Left cardiac atrium (tissue), 4 donors: ENCODE results near the gene GET4. TPM values are rescaled to one million over a fixed set of nuclear protein-coding genes. Genes with fewer than 3 reads are reported as not detected.
"Not testable (repeated sequence)": the region's sequence is repeated elsewhere in the genome, so short reads cannot be mapped to it uniquely, and the experiment has no call there.

Experiments
- ATAC-seq, 2 donors: fragments of 200-7000 bp; cut with Tn5 transposase; one replicate each; pipeline ENCODE4 v1.9.1; 2020; ENCODE audit warnings: mild to moderate bottlenecking in 2 of 2, moderate library complexity in 2 of 2
- DNase-seq: peaks from one replicate; pipeline ENCODE4 v3.0.0-alpha.2; 2020
- intact Hi-C, 2 donors: fragments of 100-400 bp; cut with DNase I; formaldehyde crosslinking; loops; one replicate each; pipeline versions ENCODE4 v1.14.1 to v1.15.1; 2022 to 2023
- total RNA-seq, 2 donors: library from RNA; stranded (reverse); fragmentation: NEBNext Ultra II Directional; extraction: Animal tissue kit (Norgen Biotek cat#: 25700); gene quantifications; one replicate each; pipeline ENCODE4 v1.2.1, GENCODE V29; 2021
- donor health status: DM: no; HTN: yes; CAD: no.
- donor health status: DM: no; HTN: yes; CAD: no; lungs with severe emphysema.
- donor health status: DM: yes; HTN: yes; CAD: no.
- donor health status: Dilated cardiomyopathy.

GET4 gene
- total RNA-seq, 2 donors from 2014 or later = 17.8 to 28.3 TPM

- DNase-seq (peak; percentile 13), ATAC-seq (no peak)
- intact Hi-C loops = no loop called here
Measured at GRCh38 chr7:932651-932975, 56.3 kb downstream of the GET4 start.

DNA sequence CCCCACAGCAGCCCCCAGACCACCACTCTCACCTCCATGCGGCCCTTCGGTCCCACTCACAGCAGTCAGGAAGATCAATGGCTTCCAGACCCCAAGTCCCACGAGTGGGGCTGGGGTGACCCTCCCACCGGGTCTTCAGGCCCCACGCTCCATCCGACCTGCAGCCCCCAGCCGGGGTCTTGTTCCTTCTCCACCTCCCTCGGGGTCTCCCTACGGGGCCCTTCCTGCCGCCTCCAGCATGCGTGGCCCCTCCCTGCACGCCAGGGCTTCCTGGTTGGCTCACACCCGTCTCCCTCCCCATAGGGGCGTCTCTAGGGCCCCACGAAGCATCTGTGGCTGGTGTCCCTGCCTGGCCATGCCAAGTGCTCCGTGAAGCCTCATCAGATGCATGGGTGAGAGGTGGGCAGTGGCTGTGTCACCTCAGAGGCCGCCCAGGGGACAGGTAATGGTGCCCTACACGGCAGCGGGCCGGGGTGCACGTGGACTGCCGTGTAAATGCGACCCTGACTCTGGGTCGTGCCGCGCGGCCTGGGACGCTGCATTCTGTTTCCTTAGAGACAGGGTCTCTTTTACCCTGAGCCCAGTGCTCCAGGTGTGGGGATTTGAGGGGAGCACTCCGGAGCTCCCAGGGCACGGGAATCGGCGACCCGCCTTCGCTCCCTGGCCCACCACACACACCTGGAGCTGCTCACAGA lies 58.3 kb downstream of the GET4 start:
- intact Hi-C loops = no loop called here
- ATAC-seq (no peak), DNase-seq (peak; percentile 19)

- ATAC-seq (no peak), DNase-seq (peak; percentile 15)
- intact Hi-C loops = no loop called here
Measured at GRCh38 chr7:935164-935873, 59.0 kb downstream of the GET4 start.

DNA sequence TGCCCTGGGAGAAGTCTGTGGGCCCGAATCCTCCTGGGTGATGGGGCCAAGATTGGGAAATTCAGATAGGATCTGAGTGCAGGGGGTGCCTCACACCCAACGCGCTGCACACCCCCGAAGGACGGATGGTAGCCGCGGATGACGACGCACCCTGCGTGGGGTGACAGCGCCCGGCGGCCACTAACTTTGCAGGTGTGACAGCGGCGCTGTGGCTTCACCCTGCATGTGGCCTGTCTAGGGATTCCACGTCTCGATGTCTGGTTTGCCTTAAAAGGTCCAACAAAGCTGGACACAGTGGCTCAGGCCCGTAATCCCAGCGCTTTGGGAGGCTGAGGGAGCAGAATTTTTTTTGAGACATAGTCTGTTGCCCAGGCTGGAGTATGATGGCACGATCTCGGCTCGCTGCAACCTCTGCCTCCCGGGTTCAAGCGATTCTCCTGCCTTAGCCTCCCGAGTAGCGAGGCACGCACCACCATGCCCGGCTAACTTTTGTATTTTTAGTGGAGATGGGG lies 59.6 kb downstream of the GET4 start:
- intact Hi-C loops = no loop called here

GRCh38 chr7:936386-937054 lies 60.2 kb downstream of the GET4 start:
- intact Hi-C loops = no loop called here
- peak; percentile 20 for DNase-seq
- no peak for ATAC-seq

More for the DNA sequence above, 59.6 kb downstream of the GET4 start:
- DNase-seq (peak; percentile 13), ATAC-seq (no peak)

- intact Hi-C loops = no loop called here
- DNase-seq = no peak
- ATAC-seq = no peak
Measured at GRCh38 chr7:937856-938484, 61.6 kb downstream of the GET4 start.

DNA sequence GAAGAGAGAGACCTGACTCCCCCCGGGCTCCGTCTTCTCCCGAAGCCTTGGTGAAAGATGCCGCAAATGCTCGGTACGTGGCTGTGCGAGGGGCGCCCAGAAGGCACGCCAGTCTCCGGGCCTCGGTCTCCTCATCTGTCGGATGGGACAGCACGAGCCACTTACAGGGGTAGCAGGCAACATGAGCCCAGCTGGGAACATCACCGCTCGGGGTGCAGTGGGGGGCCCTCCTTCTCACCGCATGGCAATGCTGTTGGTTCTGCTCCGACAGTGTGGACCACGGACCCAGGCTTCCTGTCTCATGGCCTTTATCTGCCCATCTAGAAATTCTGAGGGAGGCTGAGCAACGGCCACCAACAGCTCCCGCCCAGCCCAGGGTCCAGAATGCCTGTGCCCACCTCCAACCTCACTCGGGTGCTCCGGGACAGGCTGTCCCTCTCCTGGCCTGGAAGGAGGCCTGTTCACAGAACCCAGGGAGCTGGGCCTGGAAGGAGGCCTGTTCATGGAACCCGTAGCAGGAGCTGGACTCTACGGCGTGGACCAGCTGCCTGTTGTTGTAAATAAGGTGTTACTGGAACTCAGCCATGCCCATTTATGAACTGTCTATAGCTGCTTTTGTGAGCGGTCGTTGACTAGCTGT lies 62.3 kb downstream of the GET4 start:
- intact Hi-C loops = no loop called here
- ATAC-seq (no peak), DNase-seq (peak; percentile 5)

GRCh38 chr7:939843-940242 lies 63.5 kb downstream of the GET4 start:
- DNase-seq = peak; percentile 1

DNA sequence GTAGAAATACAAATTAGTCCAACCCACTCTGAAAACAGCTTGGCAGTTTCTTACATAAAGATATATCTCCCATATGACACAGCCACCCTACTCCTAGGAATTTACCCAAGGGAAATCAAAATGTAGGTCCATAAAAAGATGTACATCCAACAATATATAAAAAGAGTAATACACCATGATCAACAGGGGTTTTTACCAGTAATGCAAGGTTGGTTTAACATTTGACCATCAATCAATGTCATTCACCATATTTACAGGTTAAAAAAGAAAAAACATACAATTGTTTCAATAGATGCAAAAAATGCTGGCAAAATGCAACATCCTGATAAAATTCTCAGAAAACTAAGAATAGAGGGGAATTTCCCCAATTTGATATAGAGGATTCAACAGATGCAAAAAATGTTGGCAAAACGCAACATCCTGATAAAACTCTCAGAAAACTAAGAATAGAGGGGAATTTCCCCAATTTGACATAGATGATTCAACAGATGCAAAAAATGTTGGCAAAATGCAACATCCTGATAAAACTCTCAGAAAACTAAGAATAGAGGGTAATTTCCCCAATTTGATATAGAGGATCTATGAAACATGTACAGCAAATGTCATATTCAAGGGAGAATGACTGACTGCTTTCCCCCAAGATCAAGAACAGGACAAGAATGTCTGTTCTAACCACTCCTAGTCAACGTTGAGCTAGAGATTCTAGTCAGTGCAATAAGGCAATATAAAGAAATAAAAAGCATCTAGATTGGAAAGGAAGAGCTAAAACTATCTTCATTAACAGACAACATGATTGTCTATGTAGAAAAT lies 64.5 kb downstream of the GET4 start:
- intact Hi-C loops = no loop called here
- no peak for ATAC-seq

More at GRCh38 chr7:939843-940242, 63.5 kb downstream of the GET4 start:
- ATAC-seq = no peak
- intact Hi-C loops = no loop called here

DNA sequence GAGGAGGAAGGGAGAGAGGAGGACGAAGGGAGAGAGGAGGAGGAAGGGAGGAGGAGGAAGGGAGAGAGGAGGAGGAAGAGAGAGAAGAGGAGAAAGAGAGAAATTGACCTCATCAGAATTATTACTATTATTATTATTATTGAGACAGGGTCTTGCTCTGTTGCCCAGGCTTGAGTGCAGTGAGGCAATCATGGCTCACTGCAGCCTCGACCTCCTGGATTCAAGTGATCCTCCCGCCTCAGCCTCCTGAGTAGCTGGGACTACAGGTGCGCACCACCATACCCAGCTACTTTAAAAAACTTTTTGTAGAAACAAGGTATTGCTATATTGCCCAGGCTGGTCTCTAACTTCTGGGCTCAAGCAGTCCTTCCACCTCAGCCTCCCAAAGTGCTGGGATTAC lies 67.4 kb downstream of the GET4 start:
- DNase-seq, ATAC-seq, intact Hi-C loops: not testable (repeated sequence)

More for the DNA sequence above, 64.5 kb downstream of the GET4 start:
- no peak for DNase-seq

GRCh38 chr7:944744-945143 lies 68.4 kb downstream of the GET4 start:
- ATAC-seq (no peak), DNase-seq (no peak)
- intact Hi-C loops = no loop called here

DNA sequence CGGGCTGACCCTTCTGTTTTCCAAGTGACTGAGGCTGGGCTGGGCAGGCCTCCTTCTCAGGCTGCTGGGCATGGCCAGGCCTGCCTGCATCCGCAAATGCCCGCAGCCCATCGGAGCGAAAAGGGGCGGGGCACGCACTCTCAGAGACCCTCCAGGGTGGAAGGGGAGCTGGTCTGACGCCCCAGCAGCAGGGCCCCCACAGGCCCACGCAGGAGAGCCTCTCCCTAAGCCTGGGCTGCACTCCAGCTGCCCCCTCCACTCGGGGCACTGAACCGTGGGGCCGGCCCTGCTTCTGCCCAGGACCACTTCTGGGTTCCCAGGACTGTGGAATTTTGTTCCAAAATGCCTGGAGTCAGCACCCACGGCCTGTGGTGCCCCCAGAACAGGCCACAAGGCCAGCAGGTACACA lies 68.8 kb downstream of the GET4 start:
- intact Hi-C loops = no loop called here
- DNase-seq = peak; percentile 6
- ATAC-seq = no peak

GRCh38 chr7:945556-946255 lies 69.4 kb downstream of the GET4 start:
- DNase-seq (no peak), ATAC-seq (peak in 1 of 2 donors; percentile 32)
- intact Hi-C loops = no loop called here

Other genes starting within 250 kb of the GET4 start
- gene DNAAF5, start 149.9 kb upstream of the GET4 start, total RNA-seq = 10 to 100 TPM; 14.9 to 15.0 TPM
- gene PRKAR1B, start 149.3 kb upstream of the GET4 start, total RNA-seq = 10 to 100 TPM; 15.8 to 19.8 TPM
- 100 to 1,000 TPM; 124 to 136 TPM for gene SUN1, start 44.1 kb upstream of the GET4 start, total RNA-seq
- gene ADAP1, start 78.1 kb downstream of the GET4 start, total RNA-seq = 1 to 10 TPM; 6.9 to 8.2 TPM
- gene COX19, start 99.0 kb downstream of the GET4 start, total RNA-seq = 1 to 10 TPM; 6.6 to 8.5 TPM
- gene CYP2W1, start 106.6 kb downstream of the GET4 start, total RNA-seq = not detected
- gene GPR146, start 168.0 kb downstream of the GET4 start, total RNA-seq = 10 to 100 TPM in 1 of 2 donors, 1 to 10 TPM in 1; 9.0 to 17.7 TPM
- gene GPER1, start 211.6 kb downstream of the GET4 start, total RNA-seq = 1 to 10 TPM; 4.6 to 7.6 TPM